NCI-H2171 treated with DMSO at 0.1 percent for 48 hours (cell line): ENCODE measurements around the gene ANXA6.
"Not testable (repeated sequence)": the region's sequence is repeated elsewhere in the genome, so short reads cannot be mapped to it uniquely, and the experiment has no call there.

Source experiments
- DNase-seq: peaks from one replicate; lab custom pipeline; 2025; lab: John Stamatoyannopoulos, UW

The ANXA6 gene

DNA sequence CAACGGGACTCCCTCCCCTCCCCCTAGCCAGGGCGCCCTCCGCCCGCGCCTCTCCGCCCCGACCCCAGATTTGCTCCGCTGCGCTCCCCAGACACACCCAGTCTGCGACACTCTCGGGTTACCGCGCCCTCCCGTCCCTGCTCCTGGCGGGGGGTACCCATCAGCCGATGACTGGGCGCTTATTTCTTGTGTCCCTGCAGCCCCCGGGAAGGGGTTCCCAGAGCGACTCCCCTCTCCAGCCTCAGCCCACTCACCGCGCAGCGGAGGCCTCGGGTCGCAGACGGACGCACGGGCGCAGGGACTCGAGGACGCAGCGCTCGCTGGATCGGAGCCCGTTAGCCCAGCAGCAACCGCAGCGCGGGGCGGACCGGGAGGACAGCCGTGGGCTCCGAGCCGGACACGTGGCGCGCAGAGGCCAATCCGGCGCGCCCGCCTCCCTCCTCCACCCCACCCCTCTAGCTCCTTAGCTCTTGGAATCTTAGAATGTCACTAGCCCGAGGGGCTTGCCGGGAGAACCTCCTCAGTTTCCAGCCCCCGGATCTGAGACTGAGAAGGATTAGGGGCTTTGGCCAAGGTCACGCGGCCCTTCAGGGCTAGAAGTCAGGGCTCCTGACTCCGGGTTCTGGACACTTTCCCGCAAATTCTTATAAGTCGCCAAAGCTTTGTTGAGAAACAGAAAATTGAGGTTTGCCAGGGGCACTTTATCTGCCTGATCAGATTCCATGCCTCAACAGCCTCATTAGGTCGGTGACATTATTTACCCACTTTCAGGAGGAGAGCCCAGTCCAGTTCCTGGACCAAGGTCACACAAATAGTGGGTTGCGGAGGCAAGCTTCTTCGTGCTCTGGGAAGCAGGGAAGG, at the start of gene ANXA6:
Gene ANXA6 (minus strand): TSS at position 354 of the 861 bp plus-strand sequence. CDS start 9,878 bp downstream, outside the sequence.
- DNase-seq, result peak; percentile 53

DNA sequence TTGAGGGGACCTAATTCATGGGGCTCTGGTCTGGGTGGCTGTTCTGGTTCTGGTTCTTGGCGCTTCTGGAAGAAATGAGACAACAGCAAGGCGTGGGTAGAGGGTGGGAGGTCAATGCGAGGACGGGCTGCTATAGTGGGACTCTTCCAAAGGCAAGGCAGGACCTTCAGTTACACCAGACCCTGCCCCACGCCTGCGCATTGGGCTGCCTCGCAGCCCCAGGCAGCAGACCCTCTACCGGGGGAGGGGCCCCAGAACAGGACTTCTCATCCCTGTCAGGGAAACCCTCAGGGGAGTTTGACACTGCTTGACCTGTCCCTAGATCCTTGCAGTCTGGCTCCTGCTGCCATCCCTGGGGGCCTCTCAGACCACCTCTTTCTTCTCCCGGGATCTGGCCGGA, 47.8 kb upstream of the ANXA6 start:
- no peak for DNase-seq

DNA sequence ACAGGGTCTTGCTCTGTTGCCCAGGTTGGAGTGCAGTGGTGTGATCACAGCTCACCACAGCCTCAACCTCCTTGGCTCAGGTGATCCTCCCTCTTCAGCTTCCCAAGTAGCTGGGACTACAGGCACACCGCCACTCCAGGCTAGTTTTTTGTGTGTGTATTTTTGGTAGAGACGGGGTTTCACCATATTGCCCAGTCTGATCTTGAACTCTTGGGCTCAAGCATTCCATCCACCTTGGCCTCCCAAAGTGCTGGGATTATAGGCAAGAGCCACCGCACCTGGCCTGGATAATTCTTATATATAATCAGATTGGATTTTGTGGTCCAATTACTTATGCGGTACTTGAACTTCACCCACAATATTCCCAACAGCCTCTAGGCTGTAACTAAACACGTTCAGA, 46.5 kb upstream of the ANXA6 start:
- DNase-seq, result no peak

DNA sequence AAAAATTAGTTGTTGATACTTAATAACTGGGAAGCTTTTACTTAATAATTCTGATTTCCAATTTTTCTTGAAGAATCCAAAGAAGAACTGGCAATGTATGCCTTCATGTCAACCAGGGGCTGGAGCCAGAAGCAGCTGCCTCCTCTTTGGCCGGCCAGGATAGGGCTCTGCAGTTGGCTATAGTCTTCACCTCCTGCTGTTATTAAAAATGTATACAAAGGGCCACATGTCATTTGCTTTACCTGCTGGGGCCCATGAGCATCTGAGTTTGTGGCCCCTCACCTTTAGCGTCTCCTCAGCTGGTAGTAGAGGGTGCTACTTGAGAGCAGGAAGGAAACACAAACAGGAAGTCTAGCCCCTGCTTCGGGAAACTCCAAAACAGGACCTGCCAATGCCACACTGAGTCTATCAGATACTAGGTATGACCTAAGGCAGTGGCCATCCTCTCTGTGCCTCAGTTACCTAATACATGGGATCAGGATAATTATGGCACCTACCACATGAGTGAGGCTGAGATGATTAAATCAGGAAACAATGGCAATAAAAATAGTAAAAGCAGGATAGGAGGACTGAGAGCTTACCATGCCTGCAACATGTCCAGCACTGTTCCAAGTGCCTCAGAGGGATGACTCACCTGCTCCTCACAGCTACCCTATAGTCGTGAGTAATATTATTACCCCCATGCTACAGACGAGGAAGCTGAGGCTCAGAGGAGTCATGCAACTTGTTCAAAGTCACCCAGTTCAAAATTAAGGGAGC, 45.0 kb upstream of the ANXA6 start:
- DNase-seq, result no peak

DNA sequence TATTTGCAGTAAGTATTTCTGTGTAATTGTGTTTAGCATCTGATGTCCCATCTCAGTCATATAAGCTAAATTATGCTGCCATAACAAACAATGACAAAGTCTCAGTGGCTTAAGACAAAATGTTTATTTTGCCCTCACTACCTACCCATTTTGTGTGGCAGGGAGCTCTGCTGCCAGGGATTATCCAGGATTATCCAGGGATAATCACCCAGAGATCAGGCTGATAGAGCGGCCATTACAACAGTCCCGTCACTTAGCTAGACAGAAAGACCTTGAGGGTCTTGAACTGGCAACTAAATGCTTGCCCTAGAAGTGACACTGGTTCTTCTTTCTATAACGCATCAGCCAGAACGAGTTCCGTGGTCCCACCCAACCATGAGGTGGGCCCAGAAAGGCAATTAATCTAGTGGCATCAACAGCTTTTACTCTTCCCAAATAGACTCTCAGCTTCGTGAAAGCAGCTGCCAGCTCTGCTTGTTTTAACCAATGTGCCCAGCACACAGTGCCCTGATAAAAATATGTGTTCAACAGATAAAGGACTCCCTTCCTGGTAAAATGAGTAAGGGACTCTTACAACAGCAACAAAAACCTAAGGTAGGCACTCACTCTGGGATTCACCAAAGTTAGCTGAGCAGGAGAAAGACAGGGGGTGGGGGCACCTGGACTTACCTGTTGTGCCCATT, 43.5 kb upstream of the ANXA6 start:
- DNase-seq, result no peak

DNA sequence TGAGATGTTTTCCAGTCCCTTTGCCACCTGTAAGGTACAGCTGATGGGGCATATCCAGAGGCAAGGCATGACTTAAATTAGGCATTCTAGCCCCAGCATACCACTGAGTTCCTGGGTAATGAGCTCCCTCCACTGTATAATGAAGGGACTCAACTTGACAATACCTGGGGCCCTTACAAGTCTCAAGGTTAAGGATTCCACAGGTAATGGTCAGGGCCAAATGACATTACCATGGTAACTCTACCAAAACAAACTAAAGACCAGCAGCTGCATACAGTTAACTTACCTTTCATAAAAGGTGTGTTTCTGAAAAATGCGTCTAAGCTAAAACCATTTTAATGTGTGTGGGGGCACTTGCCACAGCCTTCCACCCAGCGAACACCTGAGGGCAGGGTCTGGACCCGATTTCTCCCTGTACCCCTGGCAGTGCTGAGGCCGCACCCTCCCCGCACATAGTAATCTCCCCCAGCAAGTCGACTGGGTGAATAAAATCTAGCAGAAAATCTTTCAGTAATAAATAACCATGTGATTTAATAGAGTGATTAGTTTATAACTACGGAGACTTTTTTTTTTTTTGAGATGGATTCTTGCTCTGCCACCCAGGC, 42.1 kb upstream of the ANXA6 start:
- DNase-seq, result no peak

DNA sequence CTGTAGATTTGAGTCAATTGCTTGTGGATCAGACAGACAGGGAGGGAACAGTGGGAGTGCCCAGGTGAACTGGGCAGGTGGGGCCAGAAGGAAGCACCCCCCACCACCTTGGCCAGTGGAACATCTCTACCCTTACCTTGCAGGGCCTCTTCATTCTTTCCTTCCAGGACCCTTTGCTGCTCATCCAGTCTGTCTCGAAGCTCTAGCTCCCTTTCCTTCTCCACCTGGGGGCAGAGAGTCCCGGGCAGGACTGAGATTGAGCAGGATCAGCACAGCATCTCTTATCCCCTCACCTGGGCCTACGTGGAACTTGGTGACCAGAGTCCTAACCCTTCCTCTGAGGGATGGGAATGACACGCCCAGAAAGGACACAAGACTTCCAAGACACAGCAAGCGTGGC, 41.3 kb upstream of the ANXA6 start:
- no peak for DNase-seq

DNA sequence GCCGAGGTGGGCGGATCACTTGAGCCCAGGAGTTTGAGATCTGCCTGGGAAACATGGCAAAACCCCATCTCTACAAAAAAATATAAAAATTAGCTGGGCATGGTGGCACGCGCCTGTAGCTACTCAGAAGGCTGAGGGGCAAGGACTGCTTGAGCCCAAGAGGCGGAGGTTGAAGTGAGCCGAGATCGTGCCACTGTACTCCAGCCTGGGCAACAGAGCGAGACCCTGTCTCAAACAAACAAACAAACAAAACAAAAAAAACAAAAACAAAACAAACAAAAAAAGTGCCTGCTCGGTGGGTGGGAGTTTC, 39.7 kb upstream of the ANXA6 start:
- DNase-seq, result not testable (repeated sequence)

DNA sequence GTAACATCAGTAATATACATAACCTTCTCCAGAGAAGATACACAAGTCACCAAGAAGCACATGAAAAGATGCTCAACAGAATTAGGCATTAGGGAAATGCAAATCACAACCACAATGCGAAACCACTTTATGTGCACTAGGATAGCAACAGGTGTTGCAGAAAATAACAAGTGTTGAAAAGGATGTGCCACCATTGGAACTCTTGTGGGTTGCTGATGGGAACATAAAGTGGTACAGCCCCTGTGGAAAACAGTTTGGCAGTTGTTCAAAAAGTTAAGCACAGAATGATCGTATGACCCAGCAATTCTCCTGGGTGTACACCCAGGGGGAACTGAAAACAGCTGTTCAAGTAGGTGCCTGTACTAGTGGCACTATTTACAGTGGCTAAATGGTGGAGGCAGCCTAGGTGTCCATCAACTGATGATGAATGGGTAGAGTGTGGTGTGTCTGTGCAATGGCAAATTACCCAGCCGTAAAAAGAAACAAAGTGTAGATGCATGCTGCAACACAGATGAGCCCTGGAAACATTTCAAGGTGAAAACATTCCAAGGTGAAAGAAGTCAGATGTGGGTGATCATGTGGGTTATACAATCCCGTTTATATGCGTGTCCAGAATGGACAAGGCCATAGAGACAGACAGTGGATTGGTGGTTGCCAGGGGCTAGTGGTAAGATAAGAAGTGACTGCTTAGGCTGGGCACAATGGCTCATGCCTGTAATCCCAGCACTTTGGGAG, 39.1 kb upstream of the ANXA6 start:
- DNase-seq, result peak; percentile 9

DNA sequence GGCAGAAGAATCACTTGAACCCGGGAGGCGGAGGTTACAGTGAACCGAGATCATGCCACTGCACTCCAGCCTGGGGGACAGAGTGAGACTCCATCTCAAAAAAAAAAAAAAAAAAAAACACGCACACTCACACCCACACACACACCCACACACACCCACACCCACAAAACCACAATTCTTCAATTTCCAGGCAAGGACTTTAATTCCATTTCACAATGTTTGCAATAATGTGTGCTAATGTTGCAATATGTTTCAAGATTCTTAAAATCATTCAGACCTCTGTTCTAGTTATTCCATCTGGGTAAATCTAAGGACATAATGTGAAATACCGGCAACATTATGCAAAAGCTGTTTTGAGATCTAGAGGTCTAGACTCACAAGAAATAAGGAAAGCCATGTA, 38.0 kb upstream of the ANXA6 start:
- DNase-seq, result no peak

DNA sequence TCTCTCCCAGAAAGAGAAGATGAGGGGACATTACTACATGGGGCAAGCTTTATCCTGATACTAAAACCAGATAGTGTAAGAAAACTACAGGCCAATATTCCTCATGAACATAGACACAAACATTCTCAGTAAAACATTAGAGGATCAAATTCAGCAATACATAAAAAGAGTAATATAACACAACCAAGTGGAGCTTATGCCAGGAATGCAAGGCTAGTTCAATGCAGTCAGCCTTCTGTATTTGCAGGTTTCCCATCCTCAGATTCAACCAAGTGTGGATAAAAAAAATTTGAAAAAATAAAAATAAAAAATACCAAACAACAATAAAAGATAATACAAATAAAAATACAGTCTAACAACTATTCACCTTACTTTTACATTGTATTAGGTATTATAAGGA, 35.0 kb upstream of the ANXA6 start:
- no peak for DNase-seq

DNA sequence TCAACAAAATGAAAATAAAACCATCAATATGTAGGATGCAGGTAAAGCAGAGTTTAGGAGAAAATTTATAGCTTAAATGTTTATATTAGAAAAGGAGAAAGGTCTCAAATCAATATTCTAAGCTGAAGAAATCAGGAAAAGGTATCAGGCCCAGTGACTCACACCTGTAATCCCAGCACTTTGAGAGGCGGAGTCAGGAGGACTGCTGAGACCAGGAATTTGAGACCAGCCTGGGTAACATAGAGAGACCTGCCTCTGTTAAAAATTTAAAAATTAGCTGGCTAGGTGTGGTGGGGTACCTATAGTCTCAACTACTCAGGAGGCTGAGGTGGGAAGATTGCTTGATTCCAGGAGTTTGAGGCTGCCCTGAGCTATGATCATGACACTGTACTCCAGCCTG, 34.1 kb upstream of the ANXA6 start:
- DNase-seq, result no peak

DNA sequence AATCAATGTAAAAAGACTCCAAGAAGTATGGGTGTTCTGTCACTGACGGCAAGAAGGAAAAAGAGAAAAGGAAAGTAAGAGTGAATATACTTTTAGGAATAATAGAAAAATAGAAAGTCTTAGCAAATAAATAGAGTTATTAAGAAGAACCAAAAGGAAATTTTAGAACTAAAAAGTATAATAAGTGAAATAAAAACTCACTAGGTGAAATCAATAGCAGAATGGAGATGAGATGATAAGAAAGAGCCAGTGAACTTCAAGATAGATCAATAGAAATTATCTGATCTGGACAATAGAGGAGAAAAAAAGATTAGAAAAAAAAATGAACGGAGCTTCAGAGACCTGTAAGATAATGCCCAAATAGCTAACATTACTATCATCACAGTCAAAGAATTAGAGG, 31.6 kb upstream of the ANXA6 start:
- no peak for DNase-seq

DNA sequence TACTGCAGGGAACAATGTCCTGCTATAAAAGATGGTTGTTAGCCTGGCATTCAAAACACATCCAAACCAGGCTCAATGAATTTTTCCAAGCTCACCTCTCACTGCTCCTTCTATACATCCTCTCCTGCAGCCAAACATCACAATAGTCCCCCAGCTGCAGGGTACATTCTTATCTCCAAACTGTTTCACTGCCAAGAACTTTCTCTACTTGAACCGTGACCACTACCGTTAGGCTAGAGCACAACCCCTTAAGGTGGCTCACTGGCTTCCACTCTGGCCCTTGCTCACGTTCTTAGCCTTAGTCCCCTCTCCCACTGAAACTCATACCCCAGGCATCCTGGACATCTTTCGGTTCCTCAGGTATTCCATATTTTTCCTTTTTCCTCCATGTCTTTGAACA, 29.0 kb upstream of the ANXA6 start:
- no peak for DNase-seq

DNA sequence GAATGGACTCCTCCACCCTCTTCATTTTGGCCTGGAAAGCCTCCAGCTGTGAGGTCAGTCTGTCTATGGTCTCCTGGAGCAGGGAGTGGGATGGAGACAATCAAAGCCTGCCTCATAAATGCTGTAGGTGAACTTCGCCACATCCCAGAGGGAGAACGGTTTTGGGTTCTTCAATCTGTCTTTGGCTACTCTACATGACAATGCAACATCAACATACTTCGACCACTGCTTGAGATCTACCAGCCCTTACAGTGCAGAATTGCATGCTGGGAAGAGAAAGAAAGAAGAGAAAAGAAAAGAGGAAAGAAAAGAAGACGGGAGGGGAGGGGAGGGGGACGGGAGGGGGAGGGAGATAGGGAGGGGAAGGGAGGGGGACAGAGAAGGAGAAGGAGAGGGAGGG, 28.5 kb upstream of the ANXA6 start:
- no peak for DNase-seq

DNA sequence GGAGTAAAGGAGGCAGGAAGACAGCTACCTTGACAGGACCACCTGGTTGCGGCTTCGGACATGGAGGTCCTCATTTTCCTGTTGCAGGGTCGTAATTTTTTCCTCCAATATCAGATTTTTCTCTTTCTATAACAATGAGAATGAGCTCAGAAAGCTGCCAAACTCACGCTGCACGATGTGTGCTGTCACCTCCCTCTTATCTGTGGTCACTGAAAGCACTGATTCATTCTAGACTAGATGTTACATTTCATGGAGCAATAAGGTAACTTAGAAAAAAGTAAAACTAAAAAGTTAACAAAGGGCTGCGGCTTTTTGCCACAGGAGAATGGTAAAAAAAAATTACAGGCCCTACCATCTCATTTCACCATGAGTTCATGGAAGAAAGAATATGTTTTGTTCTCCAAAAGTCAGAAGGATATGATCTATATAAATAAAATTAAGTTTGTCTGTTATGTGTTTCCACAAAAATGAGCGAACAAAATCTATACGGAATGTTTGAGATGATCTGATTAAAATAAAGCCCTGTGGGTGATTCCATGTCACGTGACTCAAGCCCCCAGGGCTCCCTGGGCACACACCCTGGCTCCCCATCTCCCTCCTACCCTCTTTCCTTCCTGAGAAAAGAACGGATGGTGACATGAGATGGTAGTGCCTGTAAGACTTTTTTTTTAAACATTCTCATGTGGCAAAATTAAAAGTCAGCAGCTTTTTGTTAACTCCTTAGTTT, 26.9 kb upstream of the ANXA6 start:
- no peak for DNase-seq

DNA sequence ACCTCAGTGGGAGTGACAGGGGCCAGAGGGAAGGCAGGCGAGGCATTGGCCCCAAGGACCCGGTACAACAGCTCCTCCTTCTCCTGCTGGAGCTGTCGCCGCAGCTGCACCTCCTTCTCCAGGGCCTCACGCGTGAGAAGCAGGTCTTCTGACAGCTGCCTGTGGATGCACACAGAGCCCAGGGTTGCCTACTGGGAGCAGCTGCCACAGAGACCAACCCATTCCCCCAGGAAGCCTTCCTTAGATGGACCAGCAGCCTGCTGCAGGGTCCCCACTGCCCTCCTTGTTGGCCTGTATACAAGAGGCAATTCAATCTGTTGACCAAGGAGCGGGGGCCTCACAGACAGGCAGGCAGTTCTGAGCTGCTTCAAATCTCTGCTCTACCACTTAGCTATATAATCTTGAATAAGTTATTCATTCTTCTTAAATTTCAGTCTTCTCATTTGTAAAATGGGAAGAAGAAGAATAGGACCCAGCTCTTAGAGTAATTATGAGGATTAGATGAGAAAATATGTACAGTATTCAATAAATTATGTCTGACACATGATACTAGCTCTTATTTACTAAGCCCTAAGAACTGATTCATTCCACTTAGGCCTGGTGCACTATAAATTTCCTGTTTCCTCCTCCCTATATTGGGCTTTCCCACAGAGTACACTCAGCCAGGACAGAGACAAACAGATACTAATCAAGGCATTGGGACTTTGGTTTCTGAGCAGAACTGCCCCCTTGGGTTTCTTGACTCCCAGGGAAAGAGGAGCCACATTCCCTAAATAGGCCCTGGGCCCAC, 26.1 kb upstream of the ANXA6 start:
- no peak for DNase-seq

DNA sequence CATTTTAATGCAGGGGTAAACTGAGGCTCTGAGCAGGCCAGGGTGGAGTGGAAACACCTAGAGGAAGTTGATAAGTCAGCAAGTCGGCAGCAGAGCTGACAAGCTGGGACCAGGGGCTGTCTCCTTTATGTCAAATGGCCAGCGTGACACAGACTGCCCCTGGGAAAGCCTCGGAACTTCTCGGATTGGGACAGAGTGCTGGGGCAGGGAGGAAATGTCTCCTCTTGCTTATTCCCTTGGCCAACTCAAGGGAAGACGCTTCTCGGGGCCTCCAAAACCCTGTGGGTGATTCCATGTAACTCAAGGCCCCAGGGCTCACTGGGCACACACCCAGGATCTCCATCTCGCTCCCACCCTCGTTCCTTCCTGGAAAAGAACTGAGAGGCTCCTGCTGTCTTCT, 25.4 kb upstream of the ANXA6 start:
- no peak for DNase-seq

DNA sequence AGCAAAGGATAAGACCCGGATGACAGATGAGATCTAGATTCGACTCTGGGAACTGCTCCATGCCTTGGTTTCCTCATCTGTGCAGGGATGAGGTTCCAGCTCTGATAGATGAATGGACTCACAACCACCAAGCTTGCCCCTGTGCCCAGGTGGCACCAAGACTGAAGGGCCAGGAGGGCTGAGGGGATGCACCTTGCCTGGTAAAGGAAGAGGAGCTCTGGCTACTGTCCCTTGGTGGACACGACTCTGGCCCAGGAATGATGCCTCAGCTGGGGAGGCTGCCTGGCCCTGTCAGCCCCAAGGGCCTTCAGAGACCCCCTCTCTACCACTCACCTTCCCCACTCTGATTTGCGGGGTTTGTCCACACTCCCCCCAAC, 24.9 kb upstream of the ANXA6 start:
- DNase-seq, result no peak

DNA sequence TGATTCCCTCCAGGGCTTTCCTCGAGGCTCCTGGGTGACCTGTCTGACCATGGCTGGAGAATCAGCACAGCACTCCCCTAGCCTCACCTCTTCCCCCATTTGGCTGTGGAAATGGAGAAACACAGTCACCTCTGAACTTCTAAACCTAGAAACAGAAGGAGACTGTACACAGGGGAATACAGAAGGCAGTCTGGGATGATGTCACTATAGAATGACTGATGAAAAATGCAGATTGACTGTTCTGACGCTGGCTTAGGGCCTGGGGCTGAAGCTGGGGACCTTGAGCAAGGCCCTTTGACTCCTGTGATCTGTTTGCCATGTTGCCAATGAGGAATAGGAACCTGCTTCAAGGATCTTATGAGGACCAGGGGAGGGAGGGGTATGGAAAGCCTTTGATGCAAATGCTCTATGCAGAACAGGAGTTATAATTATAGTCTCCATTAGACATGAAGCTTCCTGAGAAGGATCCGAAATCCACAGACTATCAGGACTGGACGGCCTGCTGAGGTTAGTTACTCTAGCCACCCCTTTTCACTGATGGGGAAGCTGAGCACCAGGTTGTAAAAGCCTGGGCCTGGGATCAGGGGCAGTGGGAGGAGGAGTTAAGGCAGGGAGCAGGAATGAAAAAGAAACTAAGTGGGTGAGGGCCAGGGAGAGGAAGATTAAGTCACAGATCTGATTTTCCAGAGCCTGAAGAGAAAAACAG, 24.4 kb upstream of the ANXA6 start:
- no peak for DNase-seq
